GM23248 (cell line): ENCODE measurements around the gene EEPD1.

Source experiments
- EZH2 ChIP-seq: fragments of 200-600 bp; sonication (generic); IDR thresholded peaks from 2 replicates; pipeline ENCODE4 v1.6.1; 2018; ENCODE audit warnings: antibody characterized with exemption, mild to moderate bottlenecking; ENCODE audit not compliant: insufficient read depth, poor library complexity, severe bottlenecking
- EZH2phosphoT487 ChIP-seq: fragments of 200-600 bp; sonication (generic); IDR thresholded peaks from 2 replicates; pipeline ENCODE4 v1.6.1; 2018; ENCODE audit warnings: antibody characterized with exemption, moderate library complexity, mild to moderate bottlenecking, low read depth; ENCODE audit not compliant: insufficient read depth

- TF ChIP-seq EZH2phosphoT487 (no peak), EZH2 (no peak)
Observed at GRCh38 chr7:36159618-36160017, 6.6 kb downstream of the EEPD1 start.
